Natural killer cell (primary cell): ENCODE measurements around the gene CALCR. TPM values are rescaled to one million over a fixed set of nuclear protein-coding genes. Genes with fewer than 3 reads are reported as not detected.

Experiments used
- ATAC-seq, 3 donors: fragments of 150-1000 bp in 2 of 3; fragments of 200-7000 bp in 1 of 3; cut with Tn5 transposase; 1 replicate in 1 of 3; 2 replicates in 2 of 3; pipeline ENCODE4 v1.10.0; 2021; ENCODE audit warnings: mild to moderate bottlenecking in 2 of 3, moderate library complexity in 2 of 3
- DNase-seq, 2 donors: peaks; one replicate each; pipeline versions ENCODE4 v3.0.0 to v3.0.0-alpha.2; 2013 to 2021; ENCODE audit warnings: mixed read lengths in 1 of 2
- H3K27ac ChIP-seq: one replicate; pipeline ENCODE4 v1.5.1; 2013; ENCODE audit warnings: mild to moderate bottlenecking, low read length
- H3K27me3 ChIP-seq: one replicate; pipeline ENCODE4 v1.6.1; 2013; ENCODE audit warnings: low read length; ENCODE audit not compliant: control insufficient read depth, insufficient read depth
- H3K36me3 ChIP-seq: one replicate; pipeline ENCODE4 v1.6.1; 2013; ENCODE audit warnings: low read length; ENCODE audit not compliant: control insufficient read depth, insufficient read depth
- H3K4me1 ChIP-seq: one replicate; pipeline ENCODE4 v1.6.1; 2013; ENCODE audit warnings: low read length; ENCODE audit not compliant: control insufficient read depth, insufficient read depth
- H3K4me3 ChIP-seq: one replicate; pipeline ENCODE4 v1.5.1; 2013; ENCODE audit warnings: low read length
- H3K9me3 ChIP-seq: one replicate; pipeline ENCODE4 v1.6.1; 2013; ENCODE audit warnings: low read length; ENCODE audit not compliant: control insufficient read depth, insufficient read depth
- H3K27ac Mint-ChIP-seq, 2 donors: one replicate each; pipeline ENCODE4 v1.8.0; 2022; ENCODE audit warnings: mild to moderate bottlenecking in 2 of 2, mixed read lengths in 2 of 2, moderate library complexity in 1 of 2
- H3K27me3 Mint-ChIP-seq, 2 donors: one replicate each; pipeline ENCODE4 v1.8.0; 2022; ENCODE audit warnings: low read depth in 2 of 2, mixed read lengths in 2 of 2
- H3K36me3 Mint-ChIP-seq: one replicate; pipeline ENCODE4 v1.8.0; 2022; ENCODE audit warnings: mixed read lengths
- H3K4me1 Mint-ChIP-seq, 2 donors: one replicate each; pipeline ENCODE4 v1.8.0; 2022; ENCODE audit warnings: mixed read lengths in 2 of 2
- H3K4me3 Mint-ChIP-seq: one replicate; pipeline ENCODE4 v1.8.0; 2022; ENCODE audit warnings: mild to moderate bottlenecking, moderate library complexity, mixed read lengths
- H3K9me3 Mint-ChIP-seq, 2 donors: one replicate each; pipeline ENCODE4 v1.8.0; 2022; ENCODE audit warnings: mixed read lengths in 2 of 2
- WGBS: methylation state at CpG from one replicate; pipeline ENCODE4 v1.1.7; 2013; ENCODE audit warnings: missing lambda C conversion rate; ENCODE audit not compliant: insufficient coverage; 5-methylcytosine and 5-hydroxymethylcytosine counted together
- intact Hi-C: fragments of 100-400 bp; cut with micrococcal nuclease; formaldehyde crosslinking; loops from one replicate; pipeline ENCODE4 v1.14.2; 2022
- total RNA-seq, 4 donors: library from RNA; stranded (reverse); fragments of 120-200 nt in 1 of 4; gene quantifications; one replicate each; pipeline versions ENCODE4 v1.2.3 to v1.2.4, GENCODE V29; 2013 to 2022
- TF ChIP-seq, protein P1 (sequence below): fragments of 200-600 bp; IDR thresholded peaks from one replicate; pipeline ENCODE4 v1.8.0; 2022; ENCODE audit warnings: antibody characterized with exemption

CALCR gene
- total RNA-seq, 3 donors from 2014 or later (not counting 1 experiment from before 2014, with no cell fraction given): not detected

DNA sequence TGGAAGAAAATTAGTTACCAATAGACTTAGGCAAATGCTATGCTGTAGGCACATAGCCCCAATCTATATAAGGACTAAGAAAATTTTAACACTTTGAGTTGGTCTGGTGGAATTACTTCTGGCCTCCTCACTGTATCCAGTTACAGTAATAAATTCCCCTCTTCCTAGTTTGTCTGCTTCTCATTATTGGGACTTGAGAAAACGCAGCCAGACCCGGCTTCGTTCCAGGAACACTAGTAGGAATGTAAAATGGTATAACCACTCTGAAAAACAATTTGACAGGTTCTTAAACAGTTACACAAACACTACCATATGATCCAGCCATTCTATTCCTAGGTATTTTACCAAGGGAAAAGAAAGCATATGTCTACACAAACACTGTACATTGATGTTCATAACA is 192.2 kb downstream of the CALCR start:
- ATAC-seq (no peak), DNase-seq (no peak)
- intact Hi-C loops: no loop called here
- no peaks in the 10 kb centered on the region for H3K36me3 Mint-ChIP-seq
- no peaks in the 10 kb centered on the region for H3K36me3 ChIP-seq
- H3K4me1 ChIP-seq: no peaks in the 10 kb centered on the region
- no peak overlapping the region for H3K4me3 Mint-ChIP-seq
- H3K27me3 ChIP-seq: peaks cover 2% of the 10 kb centered on the region
- H3K27ac Mint-ChIP-seq: no peak overlapping the region
- TF ChIP-seq, protein P1, sequence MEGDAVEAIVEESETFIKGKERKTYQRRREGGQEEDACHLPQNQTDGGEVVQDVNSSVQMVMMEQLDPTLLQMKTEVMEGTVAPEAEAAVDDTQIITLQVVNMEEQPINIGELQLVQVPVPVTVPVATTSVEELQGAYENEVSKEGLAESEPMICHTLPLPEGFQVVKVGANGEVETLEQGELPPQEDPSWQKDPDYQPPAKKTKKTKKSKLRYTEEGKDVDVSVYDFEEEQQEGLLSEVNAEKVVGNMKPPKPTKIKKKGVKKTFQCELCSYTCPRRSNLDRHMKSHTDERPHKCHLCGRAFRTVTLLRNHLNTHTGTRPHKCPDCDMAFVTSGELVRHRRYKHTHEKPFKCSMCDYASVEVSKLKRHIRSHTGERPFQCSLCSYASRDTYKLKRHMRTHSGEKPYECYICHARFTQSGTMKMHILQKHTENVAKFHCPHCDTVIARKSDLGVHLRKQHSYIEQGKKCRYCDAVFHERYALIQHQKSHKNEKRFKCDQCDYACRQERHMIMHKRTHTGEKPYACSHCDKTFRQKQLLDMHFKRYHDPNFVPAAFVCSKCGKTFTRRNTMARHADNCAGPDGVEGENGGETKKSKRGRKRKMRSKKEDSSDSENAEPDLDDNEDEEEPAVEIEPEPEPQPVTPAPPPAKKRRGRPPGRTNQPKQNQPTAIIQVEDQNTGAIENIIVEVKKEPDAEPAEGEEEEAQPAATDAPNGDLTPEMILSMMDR: no peak
- H3K27ac ChIP-seq: no peak overlapping the region
- H3K4me1 Mint-ChIP-seq: no peaks in the 10 kb centered on the region
- H3K27me3 Mint-ChIP-seq: peaks cover 4 to 7% of the 10 kb centered on the region in 2 donors
- no peaks in the 10 kb centered on the region for H3K9me3 Mint-ChIP-seq
- no peak overlapping the region for H3K4me3 ChIP-seq
- no CpG with 5 or more reads among the region's 3 CpGs for WGBS
- H3K9me3 ChIP-seq: no peaks in the 10 kb centered on the region

DNA sequence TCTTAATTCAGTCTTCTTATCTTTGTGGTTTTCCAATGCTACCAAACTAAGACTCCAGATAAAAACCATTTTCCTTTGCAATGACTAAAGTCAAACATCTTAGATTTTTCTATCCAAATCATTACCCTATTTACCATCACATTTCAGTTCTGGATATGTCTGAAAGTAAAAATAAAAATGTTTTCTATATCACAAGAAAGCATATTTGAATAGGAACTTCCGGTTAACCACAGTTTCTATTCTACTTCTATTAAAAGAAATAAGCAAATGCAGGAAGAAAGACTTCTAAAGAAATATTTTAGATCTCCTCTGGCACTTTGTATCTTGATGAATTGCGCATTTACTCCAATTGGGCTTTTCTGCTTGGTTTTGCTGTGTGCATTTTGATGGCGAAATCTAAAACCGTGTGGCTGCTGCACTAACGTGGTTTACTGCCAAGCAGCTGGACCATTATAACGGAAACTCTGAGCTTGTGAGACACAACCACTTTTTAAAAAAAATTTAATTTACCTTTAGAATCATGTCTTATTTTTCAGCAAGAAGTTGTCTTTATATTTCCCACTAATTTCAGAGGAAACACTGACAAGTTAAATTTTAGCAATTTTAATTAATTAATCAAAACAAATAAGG is 196.3 kb downstream of the CALCR start:
- intact Hi-C loops: no loop called here
- Histone ChIP-seq H3K27ac (no peak overlapping the region), H3K36me3 (no peaks in the 10 kb centered on the region), H3K4me1 (no peaks in the 10 kb centered on the region), H3K9me3 (no peaks in the 10 kb centered on the region), H3K4me3 (no peak overlapping the region), H3K27me3 (no peaks in the 10 kb centered on the region)
- Mint-ChIP-seq H3K9me3 (no peaks in the 10 kb centered on the region), H3K27ac (no peak overlapping the region), H3K4me3 (no peak overlapping the region), H3K36me3 (no peaks in the 10 kb centered on the region), H3K4me1 (no peaks in the 10 kb centered on the region), H3K27me3 (peaks cover 10 to 17% of the 10 kb centered on the region in 2 donors)
- 46% methylated on average over 5 of the region's 6 CpGs for WGBS
- ATAC-seq: no peak
- DNase-seq: no peak
- TF ChIP-seq, protein P1: no peak

DNA sequence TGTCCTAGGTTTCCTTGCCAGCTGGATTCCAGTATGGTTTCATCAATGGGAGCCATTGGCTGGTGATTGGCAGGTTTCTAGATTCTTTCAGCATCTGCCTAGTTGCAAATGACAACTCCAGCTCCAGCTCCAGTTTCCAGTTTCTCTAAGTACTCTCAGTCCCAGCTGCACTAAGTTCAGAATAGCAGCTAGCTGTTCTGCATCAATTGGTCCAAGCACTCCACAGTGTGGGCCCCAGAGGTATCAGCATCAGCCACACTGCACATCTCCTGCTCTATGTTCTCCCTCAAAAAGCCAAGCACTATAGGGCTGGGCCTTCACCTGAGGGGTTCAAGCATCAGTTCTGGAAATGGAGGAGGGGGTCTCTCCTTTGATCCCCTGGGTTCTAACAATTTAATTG is 198.9 kb downstream of the CALCR start:
- intact Hi-C loops: no loop called here
- DNase-seq: no peak
- H3K27ac Mint-ChIP-seq: no peak overlapping the region
- H3K27me3 ChIP-seq: no peaks in the 10 kb centered on the region
- ATAC-seq: no peak
- no peak overlapping the region for H3K4me3 Mint-ChIP-seq
- H3K4me1 Mint-ChIP-seq: no peaks in the 10 kb centered on the region
- H3K9me3 ChIP-seq: no peaks in the 10 kb centered on the region
- no peaks in the 10 kb centered on the region for H3K4me1 ChIP-seq
- H3K4me3 ChIP-seq: no peak overlapping the region
- no peaks in the 10 kb centered on the region for H3K36me3 Mint-ChIP-seq
- no peaks in the 10 kb centered on the region for H3K9me3 Mint-ChIP-seq
- TF ChIP-seq, protein P1: no peak
- peaks cover 15 to 22% of the 10 kb centered on the region in 2 donors for H3K27me3 Mint-ChIP-seq
- no peaks in the 10 kb centered on the region for H3K36me3 ChIP-seq
- no peak overlapping the region for H3K27ac ChIP-seq
